Natural killer cell (primary cell): ENCODE measurements around the gene TAF8. TPM values are rescaled to one million over a fixed set of nuclear protein-coding genes. Genes with fewer than 3 reads are reported as not detected.

Source experiments
- ATAC-seq, 3 donors: fragments of 150-1000 bp in 2 of 3; fragments of 200-7000 bp in 1 of 3; cut with Tn5 transposase; 1 replicate in 1 of 3; 2 replicates in 2 of 3; pipeline ENCODE4 v1.10.0; 2021; ENCODE audit warnings: mild to moderate bottlenecking in 2 of 3, moderate library complexity in 2 of 3
- DNase-seq, 2 donors: peaks; one replicate each; pipeline versions ENCODE4 v3.0.0 to v3.0.0-alpha.2; 2013 to 2021; ENCODE audit warnings: mixed read lengths in 1 of 2
- H3K27ac ChIP-seq: one replicate; pipeline ENCODE4 v1.5.1; 2013; ENCODE audit warnings: mild to moderate bottlenecking, low read length
- H3K27me3 ChIP-seq: one replicate; pipeline ENCODE4 v1.6.1; 2013; ENCODE audit warnings: low read length; ENCODE audit not compliant: control insufficient read depth, insufficient read depth
- H3K36me3 ChIP-seq: one replicate; pipeline ENCODE4 v1.6.1; 2013; ENCODE audit warnings: low read length; ENCODE audit not compliant: control insufficient read depth, insufficient read depth
- H3K4me1 ChIP-seq: one replicate; pipeline ENCODE4 v1.6.1; 2013; ENCODE audit warnings: low read length; ENCODE audit not compliant: control insufficient read depth, insufficient read depth
- H3K4me3 ChIP-seq: one replicate; pipeline ENCODE4 v1.5.1; 2013; ENCODE audit warnings: low read length
- H3K9me3 ChIP-seq: one replicate; pipeline ENCODE4 v1.6.1; 2013; ENCODE audit warnings: low read length; ENCODE audit not compliant: control insufficient read depth, insufficient read depth
- H3K27ac Mint-ChIP-seq, 2 donors: one replicate each; pipeline ENCODE4 v1.8.0; 2022; ENCODE audit warnings: mild to moderate bottlenecking in 2 of 2, mixed read lengths in 2 of 2, moderate library complexity in 1 of 2
- H3K27me3 Mint-ChIP-seq, 2 donors: one replicate each; pipeline ENCODE4 v1.8.0; 2022; ENCODE audit warnings: low read depth in 2 of 2, mixed read lengths in 2 of 2
- H3K36me3 Mint-ChIP-seq: one replicate; pipeline ENCODE4 v1.8.0; 2022; ENCODE audit warnings: mixed read lengths
- H3K4me1 Mint-ChIP-seq, 2 donors: one replicate each; pipeline ENCODE4 v1.8.0; 2022; ENCODE audit warnings: mixed read lengths in 2 of 2
- H3K4me3 Mint-ChIP-seq: one replicate; pipeline ENCODE4 v1.8.0; 2022; ENCODE audit warnings: mild to moderate bottlenecking, moderate library complexity, mixed read lengths
- H3K9me3 Mint-ChIP-seq, 2 donors: one replicate each; pipeline ENCODE4 v1.8.0; 2022; ENCODE audit warnings: mixed read lengths in 2 of 2
- WGBS: methylation state at CpG from one replicate; pipeline ENCODE4 v1.1.7; 2013; ENCODE audit warnings: missing lambda C conversion rate; ENCODE audit not compliant: insufficient coverage; 5-methylcytosine and 5-hydroxymethylcytosine counted together
- intact Hi-C: fragments of 100-400 bp; cut with micrococcal nuclease; formaldehyde crosslinking; loops from one replicate; pipeline ENCODE4 v1.14.2; 2022
- total RNA-seq, 4 donors: library from RNA; stranded (reverse); fragments of 120-200 nt in 1 of 4; gene quantifications; one replicate each; pipeline versions ENCODE4 v1.2.3 to v1.2.4, GENCODE V29; 2013 to 2022
- TF ChIP-seq, protein P1 (sequence below): fragments of 200-600 bp; IDR thresholded peaks from one replicate; pipeline ENCODE4 v1.8.0; 2022; ENCODE audit warnings: antibody characterized with exemption

The TAF8 gene
- total RNA-seq, 3 donors from 2014 or later (not counting 1 experiment from before 2014, with no cell fraction given) = 38.4 to 54.2 (median 47.5) TPM

DNA sequence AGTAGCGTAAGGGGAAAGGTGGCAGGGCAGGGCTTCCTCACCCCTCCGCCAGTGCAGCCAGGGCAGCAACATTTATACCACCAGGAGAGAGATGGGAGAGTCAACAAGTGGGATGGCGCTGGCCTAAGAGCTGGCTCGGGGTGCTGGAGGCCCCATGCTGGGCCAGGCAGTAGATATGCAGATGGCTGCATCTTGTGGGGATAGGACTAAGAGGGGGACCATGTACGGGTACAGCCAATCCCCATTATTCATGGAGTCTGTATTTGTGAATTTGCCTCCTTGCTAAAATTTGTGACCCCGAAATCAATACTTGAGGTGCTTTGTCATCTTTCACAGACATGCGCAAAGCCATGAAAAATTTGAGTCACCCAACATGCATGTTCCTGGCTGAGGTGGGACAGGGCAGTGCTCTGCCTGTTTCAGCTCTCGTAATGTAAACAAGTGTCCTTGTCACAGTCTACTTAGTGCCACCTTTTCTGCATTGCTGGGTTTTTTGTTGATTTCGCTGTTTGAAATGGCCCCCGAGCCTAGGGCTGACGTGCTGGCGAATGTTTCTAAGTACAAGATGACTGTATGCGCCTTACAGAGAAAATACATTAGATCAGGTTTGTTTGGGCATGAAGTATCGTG, 27.5 kb upstream of the TAF8 start:
- H3K36me3 ChIP-seq = peaks cover 9% of the 10 kb centered on the region
- Mint-ChIP-seq H3K36me3 (no peaks in the 10 kb centered on the region), H3K27me3 (no peaks in the 10 kb centered on the region), H3K9me3 (no peaks in the 10 kb centered on the region), H3K27ac (peak overlapping the region; percentile 95 to 98), H3K4me1 (peaks cover 71 to 76% of the 10 kb centered on the region in 2 donors), H3K4me3 (peak overlapping the region; percentile 89)
- no peak for ATAC-seq
- H3K9me3 ChIP-seq = no peaks in the 10 kb centered on the region
- no peaks in the 10 kb centered on the region for H3K27me3 ChIP-seq
- H3K4me3 ChIP-seq = no peak overlapping the region
- H3K27ac ChIP-seq = peak overlapping the region; percentile 76
- DNase-seq = no peak
- H3K4me1 ChIP-seq = peaks cover 81% of the 10 kb centered on the region
- intact Hi-C loops = loop anchor here (1.0 to 5.0 kb wide), 2 partner anchors 16 to 51 kb away; no protein-coding TSS in a partner anchor
- TF ChIP-seq, protein P1, sequence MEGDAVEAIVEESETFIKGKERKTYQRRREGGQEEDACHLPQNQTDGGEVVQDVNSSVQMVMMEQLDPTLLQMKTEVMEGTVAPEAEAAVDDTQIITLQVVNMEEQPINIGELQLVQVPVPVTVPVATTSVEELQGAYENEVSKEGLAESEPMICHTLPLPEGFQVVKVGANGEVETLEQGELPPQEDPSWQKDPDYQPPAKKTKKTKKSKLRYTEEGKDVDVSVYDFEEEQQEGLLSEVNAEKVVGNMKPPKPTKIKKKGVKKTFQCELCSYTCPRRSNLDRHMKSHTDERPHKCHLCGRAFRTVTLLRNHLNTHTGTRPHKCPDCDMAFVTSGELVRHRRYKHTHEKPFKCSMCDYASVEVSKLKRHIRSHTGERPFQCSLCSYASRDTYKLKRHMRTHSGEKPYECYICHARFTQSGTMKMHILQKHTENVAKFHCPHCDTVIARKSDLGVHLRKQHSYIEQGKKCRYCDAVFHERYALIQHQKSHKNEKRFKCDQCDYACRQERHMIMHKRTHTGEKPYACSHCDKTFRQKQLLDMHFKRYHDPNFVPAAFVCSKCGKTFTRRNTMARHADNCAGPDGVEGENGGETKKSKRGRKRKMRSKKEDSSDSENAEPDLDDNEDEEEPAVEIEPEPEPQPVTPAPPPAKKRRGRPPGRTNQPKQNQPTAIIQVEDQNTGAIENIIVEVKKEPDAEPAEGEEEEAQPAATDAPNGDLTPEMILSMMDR = no peak
- 68% methylated on average over 14 of the region's 14 CpGs for WGBS

DNA sequence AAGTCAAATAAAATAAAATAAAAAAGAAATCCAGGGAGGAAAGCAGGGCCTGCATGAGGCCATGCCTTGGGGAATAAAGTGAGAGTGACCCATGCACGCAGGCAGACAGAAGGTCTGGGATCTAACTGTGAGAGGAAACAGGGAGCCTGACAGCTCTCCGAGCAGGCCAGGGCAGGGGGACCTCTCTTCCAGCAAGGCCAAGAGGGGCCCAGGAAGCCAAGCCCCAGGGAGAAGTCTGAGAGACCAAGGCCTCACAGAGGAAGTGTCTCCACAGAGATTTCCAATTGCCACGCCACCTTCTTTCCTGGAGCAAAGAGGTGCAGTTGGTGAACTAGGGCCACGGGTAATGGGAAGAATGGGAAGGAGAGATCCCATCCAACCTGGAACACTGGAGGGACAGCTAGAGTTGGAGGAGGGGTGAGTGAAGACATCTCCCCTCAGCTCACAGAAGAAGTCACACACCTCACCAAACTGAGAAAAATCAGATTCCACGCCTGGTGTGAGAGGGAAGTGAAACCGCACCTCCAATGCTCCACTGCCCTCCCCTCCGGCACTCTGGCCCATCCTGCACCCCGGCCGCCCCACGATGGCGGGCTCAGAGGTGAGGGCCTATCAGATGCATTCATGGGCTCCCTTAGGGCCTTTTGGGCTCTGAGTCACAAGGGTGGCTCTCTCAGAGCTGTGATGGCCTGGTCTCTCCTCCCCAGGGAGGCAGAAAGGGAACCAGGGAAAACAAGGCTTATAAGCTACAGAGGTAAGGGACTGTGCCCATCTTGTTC, 25.1 kb upstream of the TAF8 start:
- H3K36me3 ChIP-seq = peaks cover 21% of the 10 kb centered on the region
- peaks cover 100% of the 10 kb centered on the region for H3K4me1 ChIP-seq
- peak; percentile 8 to 32 (median 19) for ATAC-seq
- no peaks in the 10 kb centered on the region for H3K27me3 Mint-ChIP-seq
- no peaks in the 10 kb centered on the region for H3K27me3 ChIP-seq
- peak overlapping the region; percentile 73 for H3K27ac ChIP-seq
- 27% methylated on average over 10 of the region's 11 CpGs for WGBS
- intact Hi-C loops = no loop called here
- no peaks in the 10 kb centered on the region for H3K9me3 ChIP-seq
- H3K9me3 Mint-ChIP-seq = no peaks in the 10 kb centered on the region
- peak overlapping the region; percentile 67 for H3K4me3 Mint-ChIP-seq
- no peak for DNase-seq
- H3K36me3 Mint-ChIP-seq = no peaks in the 10 kb centered on the region
- TF ChIP-seq, protein P1 = no peak
- H3K27ac Mint-ChIP-seq = peak overlapping the region; percentile 95 to 98
- H3K4me1 Mint-ChIP-seq = peaks cover 92 to 94% of the 10 kb centered on the region in 2 donors
- H3K4me3 ChIP-seq = no peak overlapping the region

DNA sequence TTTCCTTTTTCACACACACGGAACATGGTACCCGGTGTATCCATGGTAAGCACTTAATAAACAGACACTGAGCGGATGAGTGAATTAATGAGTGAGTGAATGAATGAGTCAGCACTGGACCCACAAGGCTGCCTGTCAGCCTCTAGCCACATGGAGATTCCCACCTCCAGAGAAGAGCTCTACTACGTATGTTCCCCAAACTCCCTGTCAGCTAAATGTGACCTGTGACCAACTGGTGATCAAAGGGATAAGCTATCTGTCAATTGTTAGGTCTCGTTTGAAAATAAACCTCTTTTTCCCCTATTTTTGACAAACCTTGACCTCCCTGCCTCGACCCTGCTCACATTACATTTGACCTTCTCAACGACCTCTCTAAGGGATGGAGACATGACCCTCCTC, 24.5 kb upstream of the TAF8 start:
- H3K27me3 ChIP-seq = no peaks in the 10 kb centered on the region
- intact Hi-C loops = loop anchor here (2.0 kb wide), 1 partner anchor 15 kb away; no protein-coding TSS in a partner anchor
- peaks cover 100% of the 10 kb centered on the region for H3K4me1 ChIP-seq
- WGBS = 89% methylated on average over 4 of the region's 7 CpGs
- Mint-ChIP-seq H3K9me3 (no peaks in the 10 kb centered on the region), H3K4me1 (peaks cover 92 to 93% of the 10 kb centered on the region in 2 donors), H3K4me3 (peak overlapping the region; percentile 67), H3K36me3 (no peaks in the 10 kb centered on the region), H3K27me3 (no peaks in the 10 kb centered on the region), H3K27ac (peak overlapping the region; percentile 95 to 98)
- H3K4me3 ChIP-seq = no peak overlapping the region
- ATAC-seq (no peak), DNase-seq (no peak)
- peaks cover 22% of the 10 kb centered on the region for H3K36me3 ChIP-seq
- TF ChIP-seq, protein P1 = no peak
- H3K27ac ChIP-seq = peak overlapping the region; percentile 73
- H3K9me3 ChIP-seq = no peaks in the 10 kb centered on the region
